ENCODE results near the gene FBXL16. TPM values are rescaled to one million over a fixed set of nuclear protein-coding genes. Genes with fewer than 3 reads are reported as not detected.
"Not testable (repeated sequence)": the region's sequence is repeated elsewhere in the genome, so short reads cannot be mapped to it uniquely, and the experiment has no call there.

FBXL16 gene
- total RNA-seq, 1 experiment from 2014 or later, result 1.8 TPM

DNA sequence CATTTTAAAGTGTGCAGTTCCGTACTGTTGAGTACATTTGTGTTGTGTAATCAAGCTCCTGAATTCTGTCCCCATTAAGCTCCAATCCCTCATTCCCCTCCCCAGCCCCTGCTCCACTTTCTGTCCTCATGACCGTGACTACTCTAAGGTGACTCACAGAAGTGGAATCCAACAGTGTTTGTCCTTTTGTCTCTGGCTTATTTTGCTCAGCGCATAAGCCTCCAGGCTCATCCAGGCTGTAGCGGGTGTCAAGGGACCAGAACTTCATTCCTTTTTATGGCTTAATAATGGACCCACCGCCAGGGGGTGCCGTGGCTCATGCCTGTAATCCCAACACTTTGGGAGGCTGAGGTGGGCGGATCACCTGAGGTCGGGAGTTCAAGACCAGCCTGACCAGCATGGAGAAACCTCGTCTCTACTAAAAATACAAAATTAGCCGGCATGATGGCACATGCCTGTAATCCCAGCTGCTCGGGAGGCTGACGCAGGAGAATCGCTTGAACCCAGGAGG lies 7.2 kb upstream of the FBXL16 start:
- not testable (repeated sequence) for H3K36me3 ChIP-seq; H3K9me3 ChIP-seq (replicated peaks); H3K27me3 ChIP-seq; H3K4me3 ChIP-seq; H3K27ac ChIP-seq
- peaks cover 42% of the 10 kb centered on the region for H3K4me1 ChIP-seq
- DNase-seq, result peak; percentile 85 to 90

DNA sequence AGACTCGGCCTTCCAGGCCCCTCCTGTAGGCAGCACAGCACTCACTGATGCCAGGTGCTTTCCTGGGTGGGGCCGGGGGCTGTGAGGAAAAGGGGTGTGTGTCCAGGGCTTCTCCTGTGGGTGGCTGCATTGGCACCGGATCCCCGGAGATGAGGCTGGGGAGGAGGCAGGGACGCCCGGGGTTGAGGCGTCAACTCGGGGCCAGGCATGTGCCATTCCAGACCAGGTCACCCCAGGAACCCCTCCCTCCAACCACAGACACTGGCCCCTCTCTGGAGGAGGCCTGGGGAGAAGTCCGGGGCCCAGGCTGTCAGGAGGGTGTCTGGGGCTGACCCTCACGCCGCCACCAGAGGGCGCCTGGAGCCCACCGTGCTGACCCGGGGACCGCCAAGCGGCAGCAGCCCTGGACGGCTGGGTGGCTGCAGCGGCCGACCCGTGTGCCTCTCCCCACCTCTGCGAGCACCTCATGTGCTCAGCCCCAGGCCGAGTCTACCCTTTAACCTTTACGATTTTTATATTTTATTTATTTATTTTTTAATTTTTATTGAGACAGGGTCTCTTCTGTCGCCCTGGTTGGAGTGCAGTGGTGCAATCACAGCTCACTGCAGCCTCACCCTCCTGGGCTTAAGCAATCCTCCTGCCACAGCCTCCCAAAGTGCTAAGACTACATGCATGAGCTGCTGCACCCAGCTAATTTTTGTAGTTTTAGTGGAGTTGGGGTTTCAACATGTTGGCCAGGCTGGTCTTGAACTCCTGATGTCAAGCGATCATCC lies 6.1 kb upstream of the FBXL16 start:
- Histone ChIP-seq H3K36me3 (no peaks in the 10 kb centered on the region), H3K4me3 (no peak overlapping the region), H3K4me1 (peaks cover 42% of the 10 kb centered on the region), H3K9me3 (replicated peaks) (no peaks in the 10 kb centered on the region), H3K27me3 (no peaks in the 10 kb centered on the region), H3K27ac (no peak overlapping the region)
- DNase-seq, result peak; percentile 81 to 86

DNA sequence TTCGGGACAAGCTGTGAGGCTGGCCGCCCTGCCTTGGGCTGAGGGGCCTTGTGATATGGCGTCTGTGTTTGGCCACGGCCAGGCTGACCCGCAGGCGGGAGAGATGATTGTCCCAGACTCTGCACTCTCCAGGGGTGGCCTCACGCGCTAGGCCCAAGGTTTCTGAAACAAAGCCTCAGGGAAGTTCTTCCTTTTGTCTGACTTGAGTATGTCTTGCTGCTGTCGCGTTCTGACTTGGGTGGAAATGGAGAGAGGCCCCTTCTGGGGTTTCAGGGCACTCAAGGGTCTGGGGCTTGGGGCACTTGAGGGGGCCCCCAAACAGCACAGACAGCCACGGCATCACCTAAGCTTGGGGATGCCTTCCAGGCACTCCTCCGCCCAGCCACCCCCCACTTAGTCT lies 5.5 kb upstream of the FBXL16 start:
- no peak for DNase-seq
- Histone ChIP-seq H3K36me3 (no peaks in the 10 kb centered on the region), H3K4me3 (no peak overlapping the region), H3K4me1 (peaks cover 37% of the 10 kb centered on the region), H3K27me3 (no peaks in the 10 kb centered on the region), H3K27ac (no peak overlapping the region), H3K9me3 (replicated peaks) (no peaks in the 10 kb centered on the region)

DNA sequence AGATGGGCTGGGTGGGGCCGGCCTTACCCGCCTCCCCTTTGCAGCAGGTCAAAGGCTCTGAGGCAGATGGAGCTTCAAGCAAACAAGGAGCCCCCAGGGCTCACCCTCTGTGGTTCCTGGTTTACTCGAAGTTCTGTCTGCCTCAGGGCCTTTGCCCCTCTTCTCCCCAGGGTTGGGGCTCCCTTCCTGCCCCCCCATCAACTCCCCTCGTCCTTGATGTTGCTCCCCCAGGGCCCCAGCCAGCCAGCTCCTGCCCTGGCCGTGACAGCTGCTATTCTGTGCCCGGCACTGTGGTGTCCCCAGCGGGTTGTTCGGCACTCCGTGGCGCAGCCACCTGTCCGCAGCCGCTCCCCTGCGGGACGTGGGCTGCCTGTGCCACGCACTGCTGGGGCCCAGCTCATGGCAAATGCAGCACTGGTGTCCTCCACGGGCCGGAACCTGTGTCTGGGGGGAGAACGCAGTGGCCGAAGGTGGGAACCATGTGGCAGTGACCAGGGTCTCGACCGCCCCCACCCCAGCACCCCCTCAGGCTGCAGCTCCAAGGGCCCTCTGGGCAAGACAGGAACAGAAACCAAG lies 5.0 kb upstream of the FBXL16 start:
- peak; percentile 42 to 57 for DNase-seq
- Histone ChIP-seq H3K27ac (peak overlapping the region; percentile 40; the same call in 1 of the 2 replicates), H3K36me3 (no peaks in the 10 kb centered on the region), H3K27me3 (no peaks in the 10 kb centered on the region), H3K9me3 (replicated peaks) (no peaks in the 10 kb centered on the region), H3K4me3 (no peak overlapping the region), H3K4me1 (peaks cover 36% of the 10 kb centered on the region)

DNA sequence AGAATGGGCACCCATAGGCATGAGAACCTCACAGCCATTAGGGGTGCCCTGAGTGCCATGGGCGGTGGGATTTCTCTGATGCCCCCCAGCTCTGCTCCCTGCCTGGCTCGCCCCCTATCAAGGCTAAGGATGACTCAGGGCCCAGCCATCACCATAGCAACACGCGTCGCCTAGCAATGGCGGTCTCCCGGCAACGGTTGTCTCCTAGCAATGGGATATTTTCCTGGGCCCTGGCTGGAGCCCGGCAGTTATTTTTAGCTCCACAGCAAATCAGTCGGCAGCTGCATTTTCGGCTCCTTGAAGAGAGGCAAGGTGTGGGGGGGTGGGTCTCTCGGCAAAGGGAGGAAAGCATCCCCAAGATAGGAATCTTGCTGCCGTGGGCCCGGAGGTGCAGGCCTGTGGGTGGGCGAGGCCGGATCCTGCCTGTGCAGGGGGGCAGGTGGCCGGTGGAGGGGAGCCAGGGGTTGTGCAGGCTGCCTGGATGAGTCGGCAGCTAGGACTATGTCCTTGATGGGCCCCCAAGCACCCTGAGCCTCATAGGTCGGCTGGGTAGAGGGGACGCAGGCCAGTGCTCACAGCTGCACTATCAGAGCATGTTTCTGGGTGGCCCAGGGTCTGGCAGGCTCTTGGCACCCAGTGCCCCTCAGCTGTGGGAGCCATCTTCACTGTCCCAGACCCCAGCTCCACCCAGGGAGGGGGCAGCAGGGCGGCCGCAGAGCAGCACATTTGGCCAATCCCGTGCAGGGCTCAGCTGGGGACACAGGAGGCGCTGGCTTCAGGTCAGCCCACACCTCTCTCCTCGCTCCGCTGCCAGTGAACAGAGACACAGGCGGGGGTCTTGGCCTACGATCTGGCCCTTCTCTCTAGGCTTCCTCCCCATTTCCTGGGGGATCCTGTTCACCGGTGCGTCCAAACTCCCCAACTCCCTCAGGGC lies 4.2 kb upstream of the FBXL16 start:
- DNase-seq, result peak; percentile 95 to 96
- Histone ChIP-seq H3K4me3 (no peak overlapping the region), H3K27ac (peak overlapping the region; percentile 40), H3K27me3 (peaks cover 1% of the 10 kb centered on the region; the same call in 1 of the 2 replicates), H3K9me3 (replicated peaks) (no peaks in the 10 kb centered on the region), H3K4me1 (peaks cover 36% of the 10 kb centered on the region), H3K36me3 (no peaks in the 10 kb centered on the region)

DNA sequence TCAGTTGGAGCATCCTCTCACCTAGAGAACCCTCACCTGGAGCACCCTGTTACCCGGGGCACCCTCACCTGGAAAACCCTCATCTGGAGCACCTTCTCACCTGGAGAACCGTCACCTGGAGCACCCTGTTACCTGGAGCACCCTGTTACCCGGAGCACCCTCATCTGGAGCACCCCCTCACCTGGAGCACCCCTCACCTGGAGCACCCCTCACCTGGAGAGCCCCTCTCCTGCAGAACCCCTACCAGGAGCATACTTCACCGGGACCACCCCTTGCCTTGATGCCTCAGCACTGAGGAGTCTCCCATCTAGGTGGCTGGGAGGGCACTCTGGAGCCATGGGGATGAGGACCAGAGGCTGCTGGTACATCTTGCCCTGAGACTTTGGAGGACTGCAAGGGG lies 3.4 kb upstream of the FBXL16 start:
- H3K4me3 ChIP-seq, result no peak overlapping the region

DNA sequence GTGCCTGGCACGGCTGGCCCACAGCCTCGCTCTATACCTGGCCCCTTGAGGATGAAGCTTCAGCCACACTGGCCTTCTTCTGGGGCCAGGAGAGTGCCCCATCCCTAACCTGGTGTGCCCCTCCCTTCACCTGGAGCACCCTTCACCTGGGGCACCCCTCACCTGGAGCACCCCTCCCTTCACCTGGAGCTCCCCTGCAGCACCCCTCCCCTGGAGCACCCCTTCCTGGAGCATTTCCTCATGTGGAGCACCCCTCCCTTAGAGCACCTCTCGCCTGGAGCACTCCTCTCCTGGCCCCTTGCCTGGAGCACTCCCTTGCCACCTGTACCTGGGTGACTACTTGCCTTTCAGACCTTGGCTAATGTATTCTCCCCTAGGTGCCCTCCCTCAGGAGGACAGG lies 2.4 kb upstream of the FBXL16 start:
- Histone ChIP-seq H3K4me1 (peaks cover 25% of the 10 kb centered on the region), H3K4me3 (no peak overlapping the region), H3K36me3 (no peaks in the 10 kb centered on the region), H3K27ac (no peak overlapping the region), H3K9me3 (replicated peaks) (no peaks in the 10 kb centered on the region), H3K27me3 (peaks cover 15% of the 10 kb centered on the region)
- DNase-seq, result no peak

More for the DNA sequence above, 3.4 kb upstream of the FBXL16 start:
- no peaks in the 10 kb centered on the region for H3K9me3 ChIP-seq (replicated peaks)
- H3K36me3 ChIP-seq, result no peaks in the 10 kb centered on the region
- no peak overlapping the region for H3K27ac ChIP-seq
- no peak for DNase-seq
- H3K27me3 ChIP-seq, result peaks cover 6% of the 10 kb centered on the region
- H3K4me1 ChIP-seq, result peaks cover 29% of the 10 kb centered on the region

DNA sequence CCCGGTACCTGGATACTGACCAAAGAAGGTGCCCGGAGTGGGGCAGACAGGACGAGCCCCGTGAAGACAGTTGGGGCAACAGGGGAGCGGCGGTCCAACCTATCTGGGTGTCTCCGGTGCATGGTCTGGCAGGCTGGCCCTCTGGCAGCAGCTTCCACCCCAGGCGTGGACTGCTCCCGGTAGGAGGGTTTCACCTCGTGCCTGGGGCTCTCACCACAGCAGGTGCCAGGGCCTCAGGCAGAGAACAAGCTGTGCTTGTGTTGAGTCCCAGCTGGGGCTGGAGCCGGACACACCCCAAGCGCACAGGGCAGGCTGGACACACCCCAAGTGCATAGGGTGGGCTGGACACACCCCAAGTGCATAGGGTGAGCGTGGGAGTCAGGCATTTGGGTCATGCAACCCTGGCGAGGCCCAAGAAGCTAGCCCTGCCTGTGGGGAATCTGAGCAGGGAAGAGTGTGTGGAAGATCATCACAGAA lies 1.5 kb upstream of the FBXL16 start:
- DNase-seq, result no peak
- H3K4me1 ChIP-seq, result peaks cover 22% of the 10 kb centered on the region
- H3K27me3 ChIP-seq, result peaks cover 22% of the 10 kb centered on the region
- H3K27ac ChIP-seq, result no peak overlapping the region
- no peaks in the 10 kb centered on the region for H3K36me3 ChIP-seq
- no peak overlapping the region for H3K4me3 ChIP-seq
- H3K9me3 ChIP-seq (replicated peaks), result no peaks in the 10 kb centered on the region

DNA sequence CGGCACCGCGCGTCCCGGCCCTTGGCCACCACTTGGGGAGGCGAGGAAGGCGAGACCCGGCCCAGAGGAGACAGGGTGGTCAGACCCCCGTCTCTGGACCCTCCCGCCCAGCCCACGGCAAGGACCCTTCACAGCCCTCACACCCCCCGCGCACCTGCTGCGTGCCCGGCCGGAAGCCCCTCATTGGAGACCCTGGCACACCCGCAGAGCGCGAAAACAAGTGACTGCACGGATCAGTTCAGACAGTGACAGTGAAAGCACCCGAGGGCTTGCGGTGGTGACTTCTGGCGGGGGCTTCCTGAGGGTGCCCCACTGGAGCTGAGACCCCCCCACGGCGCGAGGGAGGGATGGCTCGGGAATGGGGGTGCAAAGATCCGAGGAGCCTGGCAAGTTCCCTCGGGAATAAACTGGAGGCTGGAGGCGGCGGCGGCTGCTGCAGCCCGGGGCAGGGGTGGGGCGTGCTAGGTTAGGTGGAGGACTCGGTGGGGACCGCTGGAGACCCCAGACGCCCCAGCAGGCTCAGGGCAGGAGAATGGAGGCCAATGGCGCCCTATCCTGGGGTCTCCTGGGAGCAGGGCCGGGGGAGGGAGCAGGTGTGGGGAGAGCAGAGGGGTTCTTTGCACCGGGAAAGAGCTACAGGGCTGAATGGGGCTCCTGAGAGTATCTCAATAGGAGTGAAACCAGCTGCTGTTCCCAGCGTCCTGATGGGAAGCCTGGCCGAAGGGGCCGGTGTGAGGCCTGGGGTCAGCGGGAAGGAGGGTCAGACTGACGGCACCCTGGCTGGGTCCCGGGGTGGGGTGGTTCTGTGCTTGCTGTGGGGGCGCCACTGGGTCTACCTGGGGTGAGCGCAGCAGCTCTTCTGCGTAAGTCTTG lies 824 bp upstream of the FBXL16 start:
- H3K27me3 ChIP-seq, result peaks cover 29% of the 10 kb centered on the region
- H3K4me3 ChIP-seq, result peak overlapping the region; percentile 28; the same call in 1 of the 2 replicates
- no peaks in the 10 kb centered on the region for H3K36me3 ChIP-seq
- peaks cover 18% of the 10 kb centered on the region for H3K4me1 ChIP-seq
- DNase-seq, result no peak
- H3K9me3 ChIP-seq (replicated peaks), result no peaks in the 10 kb centered on the region
- H3K27ac ChIP-seq, result no peak overlapping the region

DNA sequence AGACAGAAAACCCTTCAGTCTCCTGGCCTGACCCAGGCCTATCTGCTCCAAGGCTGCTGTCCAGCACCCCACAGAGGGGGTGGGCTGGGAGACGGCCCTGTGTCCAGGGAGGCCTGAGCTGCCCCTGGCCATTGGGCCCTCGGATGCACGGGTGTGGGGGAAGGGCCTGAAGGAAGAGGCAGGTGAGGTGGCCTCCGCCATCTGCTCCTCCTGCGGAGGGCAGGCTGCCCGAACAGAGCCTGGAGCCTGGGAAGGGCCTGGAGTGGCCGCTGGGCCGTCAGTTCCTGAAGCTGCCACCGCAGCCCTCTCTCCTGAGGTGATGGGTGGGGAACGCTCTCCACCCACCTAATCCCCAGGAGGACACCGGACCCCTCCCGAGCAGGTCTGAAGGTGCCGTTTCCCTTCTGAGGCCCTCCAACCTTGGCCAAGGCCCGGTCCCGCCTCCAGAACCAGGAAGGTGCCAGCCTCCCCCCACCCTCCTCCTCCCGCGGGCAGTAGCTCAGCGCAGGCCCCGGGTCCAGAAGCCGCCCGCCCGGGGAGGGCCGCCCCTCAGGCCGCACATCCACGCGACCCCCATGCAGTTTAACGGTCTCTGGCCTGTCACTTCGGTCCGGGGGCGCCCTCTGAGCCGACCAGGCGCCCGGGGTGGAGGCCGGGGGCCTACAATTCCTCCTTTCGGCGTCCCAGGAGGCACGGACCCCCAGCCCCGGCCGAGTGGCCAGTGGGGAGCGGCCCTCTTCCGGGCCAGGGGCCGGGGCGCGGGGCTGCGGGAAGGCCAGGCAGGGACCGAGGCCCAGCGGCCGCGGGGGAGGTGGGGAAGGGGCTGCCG lies 835 bp downstream of the FBXL16 start:
- Histone ChIP-seq H3K27me3 (peaks cover 35% of the 10 kb centered on the region), H3K27ac (no peak overlapping the region), H3K4me3 (peak overlapping the region; percentile 35), H3K36me3 (no peaks in the 10 kb centered on the region), H3K9me3 (replicated peaks) (no peaks in the 10 kb centered on the region), H3K4me1 (peaks cover 1% of the 10 kb centered on the region)
- no peak for DNase-seq

DNA sequence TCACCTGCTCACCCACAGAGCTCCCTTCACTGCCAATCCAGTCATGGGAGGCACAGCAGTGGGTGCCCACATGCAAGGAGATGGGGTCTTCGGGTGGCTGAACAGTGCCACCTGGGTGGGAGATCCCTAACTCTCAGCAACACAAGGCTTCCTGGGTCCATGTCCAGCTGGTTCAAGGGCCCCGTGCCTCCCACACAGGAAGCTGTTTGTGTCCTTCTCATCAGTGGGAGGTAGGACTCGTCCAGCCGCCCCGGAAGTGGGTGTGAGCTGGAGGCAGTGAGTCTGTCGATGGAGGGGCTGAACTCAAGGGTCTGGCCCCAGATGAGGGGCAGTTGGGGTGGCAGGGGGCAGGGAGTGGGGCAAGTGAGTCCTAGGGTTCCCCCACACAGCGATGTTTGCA lies 1.6 kb downstream of the FBXL16 start:
- H3K4me1 ChIP-seq, result no peaks in the 10 kb centered on the region
- no peaks in the 10 kb centered on the region for H3K36me3 ChIP-seq
- no peak overlapping the region for H3K27ac ChIP-seq
- H3K9me3 ChIP-seq (replicated peaks), result no peaks in the 10 kb centered on the region
- peaks cover 35% of the 10 kb centered on the region for H3K27me3 ChIP-seq
- DNase-seq, result no peak
- no peak overlapping the region for H3K4me3 ChIP-seq

DNA sequence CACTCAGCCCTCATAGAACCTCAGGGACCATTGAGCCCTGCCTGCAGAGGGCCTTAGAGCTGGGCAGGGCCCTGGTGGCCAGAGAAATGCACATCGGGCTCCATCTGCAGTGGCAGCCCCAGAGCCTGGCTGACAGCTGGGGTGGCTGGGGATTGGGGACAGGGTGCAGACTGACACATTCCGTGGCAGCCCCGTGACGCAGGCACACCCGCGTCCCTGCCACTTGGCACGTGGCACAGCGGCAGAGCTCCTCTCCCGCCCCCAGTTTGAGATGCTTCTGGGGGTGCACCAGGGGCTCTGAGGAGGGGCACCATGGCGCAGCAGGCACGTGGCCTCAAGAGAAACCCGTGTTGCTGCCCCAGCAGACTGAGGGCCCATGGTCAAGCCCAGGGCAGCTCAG lies 2.2 kb downstream of the FBXL16 start:
- DNase-seq, result no peak
- H3K27ac ChIP-seq, result no peak overlapping the region
- H3K4me1 ChIP-seq, result no peaks in the 10 kb centered on the region
- no peaks in the 10 kb centered on the region for H3K9me3 ChIP-seq (replicated peaks)
- H3K36me3 ChIP-seq, result no peaks in the 10 kb centered on the region
- no peak overlapping the region for H3K4me3 ChIP-seq
- peaks cover 35% of the 10 kb centered on the region for H3K27me3 ChIP-seq

DNA sequence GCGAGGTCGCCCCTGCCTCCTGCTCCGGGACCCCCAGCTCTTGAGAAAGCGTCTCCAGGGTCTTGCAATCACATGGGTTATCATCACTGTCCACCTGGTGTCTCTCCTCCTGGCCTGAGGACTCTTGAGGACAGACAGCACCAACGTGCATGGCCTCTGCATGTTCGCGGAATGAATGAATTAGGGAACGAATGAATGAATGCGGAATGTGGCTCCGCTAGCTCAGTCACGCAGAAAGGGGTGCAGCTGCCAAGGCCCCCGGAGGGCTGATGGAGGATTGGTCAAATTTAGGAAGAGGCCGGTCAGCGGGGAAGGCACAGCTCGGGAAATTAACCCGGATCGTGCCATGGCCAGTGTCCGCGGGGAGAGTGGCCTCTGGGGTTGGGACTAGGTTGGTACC lies 3.3 kb downstream of the FBXL16 start:
- H3K9me3 ChIP-seq (replicated peaks), result no peaks in the 10 kb centered on the region
- H3K27ac ChIP-seq, result no peak overlapping the region
- H3K4me3 ChIP-seq, result no peak overlapping the region
- H3K4me1 ChIP-seq, result no peaks in the 10 kb centered on the region
- no peaks in the 10 kb centered on the region for H3K36me3 ChIP-seq
- peaks cover 35% of the 10 kb centered on the region for H3K27me3 ChIP-seq
- DNase-seq, result no peak
